Measurements from ENCODE around the gene RASL11A.

GRCh38 chr13:27306364-27306763 lies 35.7 kb downstream of the RASL11A start:
- TF ChIP-seq, protein P1, sequence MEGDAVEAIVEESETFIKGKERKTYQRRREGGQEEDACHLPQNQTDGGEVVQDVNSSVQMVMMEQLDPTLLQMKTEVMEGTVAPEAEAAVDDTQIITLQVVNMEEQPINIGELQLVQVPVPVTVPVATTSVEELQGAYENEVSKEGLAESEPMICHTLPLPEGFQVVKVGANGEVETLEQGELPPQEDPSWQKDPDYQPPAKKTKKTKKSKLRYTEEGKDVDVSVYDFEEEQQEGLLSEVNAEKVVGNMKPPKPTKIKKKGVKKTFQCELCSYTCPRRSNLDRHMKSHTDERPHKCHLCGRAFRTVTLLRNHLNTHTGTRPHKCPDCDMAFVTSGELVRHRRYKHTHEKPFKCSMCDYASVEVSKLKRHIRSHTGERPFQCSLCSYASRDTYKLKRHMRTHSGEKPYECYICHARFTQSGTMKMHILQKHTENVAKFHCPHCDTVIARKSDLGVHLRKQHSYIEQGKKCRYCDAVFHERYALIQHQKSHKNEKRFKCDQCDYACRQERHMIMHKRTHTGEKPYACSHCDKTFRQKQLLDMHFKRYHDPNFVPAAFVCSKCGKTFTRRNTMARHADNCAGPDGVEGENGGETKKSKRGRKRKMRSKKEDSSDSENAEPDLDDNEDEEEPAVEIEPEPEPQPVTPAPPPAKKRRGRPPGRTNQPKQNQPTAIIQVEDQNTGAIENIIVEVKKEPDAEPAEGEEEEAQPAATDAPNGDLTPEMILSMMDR (IDR thresholded peaks at IDR 0.05), result no peak
- TF ChIP-seq JUNB (IDR thresholded peaks at IDR 0.05), result no peak
- no peak for TF ChIP-seq BHLHE40 (IDR thresholded peaks at IDR 0.05; ENCODE audit: low read depth, low read length)
- TF ChIP-seq RFX5 (IDR thresholded peaks at IDR 0.05), result no peak
- TF ChIP-seq EP300 (IDR thresholded peaks at IDR 0.05), result no peak
- no peak for TF ChIP-seq E2F6 (IDR thresholded peaks at IDR 0.05; ENCODE audit: borderline replicate concordance, low read depth)
- TF ChIP-seq NFE2L2 (conservative IDR thresholded peaks at IDR 0.05; ENCODE audit: low read length), result no peak
- TF ChIP-seq, protein P2, sequence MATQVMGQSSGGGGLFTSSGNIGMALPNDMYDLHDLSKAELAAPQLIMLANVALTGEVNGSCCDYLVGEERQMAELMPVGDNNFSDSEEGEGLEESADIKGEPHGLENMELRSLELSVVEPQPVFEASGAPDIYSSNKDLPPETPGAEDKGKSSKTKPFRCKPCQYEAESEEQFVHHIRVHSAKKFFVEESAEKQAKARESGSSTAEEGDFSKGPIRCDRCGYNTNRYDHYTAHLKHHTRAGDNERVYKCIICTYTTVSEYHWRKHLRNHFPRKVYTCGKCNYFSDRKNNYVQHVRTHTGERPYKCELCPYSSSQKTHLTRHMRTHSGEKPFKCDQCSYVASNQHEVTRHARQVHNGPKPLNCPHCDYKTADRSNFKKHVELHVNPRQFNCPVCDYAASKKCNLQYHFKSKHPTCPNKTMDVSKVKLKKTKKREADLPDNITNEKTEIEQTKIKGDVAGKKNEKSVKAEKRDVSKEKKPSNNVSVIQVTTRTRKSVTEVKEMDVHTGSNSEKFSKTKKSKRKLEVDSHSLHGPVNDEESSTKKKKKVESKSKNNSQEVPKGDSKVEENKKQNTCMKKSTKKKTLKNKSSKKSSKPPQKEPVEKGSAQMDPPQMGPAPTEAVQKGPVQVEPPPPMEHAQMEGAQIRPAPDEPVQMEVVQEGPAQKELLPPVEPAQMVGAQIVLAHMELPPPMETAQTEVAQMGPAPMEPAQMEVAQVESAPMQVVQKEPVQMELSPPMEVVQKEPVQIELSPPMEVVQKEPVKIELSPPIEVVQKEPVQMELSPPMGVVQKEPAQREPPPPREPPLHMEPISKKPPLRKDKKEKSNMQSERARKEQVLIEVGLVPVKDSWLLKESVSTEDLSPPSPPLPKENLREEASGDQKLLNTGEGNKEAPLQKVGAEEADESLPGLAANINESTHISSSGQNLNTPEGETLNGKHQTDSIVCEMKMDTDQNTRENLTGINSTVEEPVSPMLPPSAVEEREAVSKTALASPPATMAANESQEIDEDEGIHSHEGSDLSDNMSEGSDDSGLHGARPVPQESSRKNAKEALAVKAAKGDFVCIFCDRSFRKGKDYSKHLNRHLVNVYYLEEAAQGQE (IDR thresholded peaks at IDR 0.05), result no peak
- no peak for TF ChIP-seq MAZ (IDR thresholded peaks at IDR 0.05; ENCODE audit: borderline replicate concordance, low read depth, low read length)
- TF ChIP-seq POLR2AphosphoS2 (conservative IDR thresholded peaks at IDR 0.05; ENCODE audit: low read length), result no peak
- TF ChIP-seq, protein P3, sequence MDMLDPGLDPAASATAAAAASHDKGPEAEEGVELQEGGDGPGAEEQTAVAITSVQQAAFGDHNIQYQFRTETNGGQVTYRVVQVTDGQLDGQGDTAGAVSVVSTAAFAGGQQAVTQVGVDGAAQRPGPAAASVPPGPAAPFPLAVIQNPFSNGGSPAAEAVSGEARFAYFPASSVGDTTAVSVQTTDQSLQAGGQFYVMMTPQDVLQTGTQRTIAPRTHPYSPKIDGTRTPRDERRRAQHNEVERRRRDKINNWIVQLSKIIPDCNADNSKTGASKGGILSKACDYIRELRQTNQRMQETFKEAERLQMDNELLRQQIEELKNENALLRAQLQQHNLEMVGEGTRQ (IDR thresholded peaks at IDR 0.05), result no peak

Data from A549 (cell line).